HG02759 (cell line): ENCODE results near the gene AP5Z1.

ENCODE experiments used
- ATAC-seq: cut with Tn5 transposase; IDR thresholded peaks from one replicate; pipeline ENCODE4 v1.9.1; 2021; ENCODE audit warnings: mild to moderate bottlenecking, moderate library complexity; ENCODE audit not compliant: unreplicated experiment

AP5Z1 gene, protein sequence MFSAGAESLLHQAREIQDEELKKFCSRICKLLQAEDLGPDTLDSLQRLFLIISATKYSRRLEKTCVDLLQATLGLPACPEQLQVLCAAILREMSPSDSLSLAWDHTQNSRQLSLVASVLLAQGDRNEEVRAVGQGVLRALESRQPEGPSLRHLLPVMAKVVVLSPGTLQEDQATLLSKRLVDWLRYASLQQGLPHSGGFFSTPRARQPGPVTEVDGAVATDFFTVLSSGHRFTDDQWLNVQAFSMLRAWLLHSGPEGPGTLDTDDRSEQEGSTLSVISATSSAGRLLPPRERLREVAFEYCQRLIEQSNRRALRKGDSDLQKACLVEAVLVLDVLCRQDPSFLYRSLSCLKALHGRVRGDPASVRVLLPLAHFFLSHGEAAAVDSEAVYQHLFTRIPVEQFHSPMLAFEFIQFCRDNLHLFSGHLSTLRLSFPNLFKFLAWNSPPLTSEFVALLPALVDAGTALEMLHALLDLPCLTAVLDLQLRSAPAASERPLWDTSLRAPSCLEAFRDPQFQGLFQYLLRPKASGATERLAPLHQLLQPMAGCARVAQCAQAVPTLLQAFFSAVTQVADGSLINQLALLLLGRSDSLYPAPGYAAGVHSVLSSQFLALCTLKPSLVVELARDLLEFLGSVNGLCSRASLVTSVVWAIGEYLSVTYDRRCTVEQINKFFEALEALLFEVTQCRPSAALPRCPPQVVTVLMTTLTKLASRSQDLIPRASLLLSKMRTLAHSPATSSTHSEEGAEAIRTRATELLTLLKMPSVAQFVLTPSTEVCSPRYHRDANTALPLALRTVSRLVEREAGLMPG

DNA sequence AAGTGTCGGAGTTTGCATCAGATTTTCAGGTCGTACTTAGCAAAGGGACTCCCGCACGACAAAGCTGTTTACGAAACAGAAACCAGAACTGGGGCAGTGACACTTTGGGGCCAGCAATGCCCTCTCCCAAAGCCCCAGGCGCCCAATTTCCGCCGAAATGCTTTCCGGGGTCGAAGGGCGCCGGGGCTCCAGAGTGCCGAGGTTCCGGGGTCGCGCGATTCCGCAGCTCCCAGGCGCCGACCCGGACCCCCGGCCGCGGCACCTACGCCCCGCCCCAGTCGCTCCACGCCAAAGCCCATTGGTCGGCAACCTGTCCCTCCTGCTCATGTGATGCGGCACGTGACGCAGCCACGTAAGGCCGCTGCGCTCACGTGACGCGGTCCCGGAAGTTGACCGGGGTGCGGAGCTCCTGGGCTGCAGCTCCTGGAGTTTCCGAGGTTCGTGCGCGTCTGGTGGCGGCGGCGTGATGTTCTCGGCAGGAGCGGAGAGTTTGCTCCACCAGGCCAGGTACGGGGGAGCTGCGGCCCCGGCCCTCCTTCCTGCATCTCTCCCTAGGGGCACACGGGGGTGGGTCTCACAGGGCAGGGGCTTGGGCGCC, at the start of gene AP5Z1:
Gene AP5Z1, plus strand, starts transcription at position 374 of the 598 bp plus-strand sequence. Its CDS starts 93 bp downstream, at position 467.
- peak; percentile 95 for ATAC-seq

- no peak for ATAC-seq
Measured at GRCh38 chr7:4725850-4726450, 49.5 kb upstream of the AP5Z1 start.

- ATAC-seq = no peak
Measured at GRCh38 chr7:4726566-4726965, 48.9 kb upstream of the AP5Z1 start.

DNA sequence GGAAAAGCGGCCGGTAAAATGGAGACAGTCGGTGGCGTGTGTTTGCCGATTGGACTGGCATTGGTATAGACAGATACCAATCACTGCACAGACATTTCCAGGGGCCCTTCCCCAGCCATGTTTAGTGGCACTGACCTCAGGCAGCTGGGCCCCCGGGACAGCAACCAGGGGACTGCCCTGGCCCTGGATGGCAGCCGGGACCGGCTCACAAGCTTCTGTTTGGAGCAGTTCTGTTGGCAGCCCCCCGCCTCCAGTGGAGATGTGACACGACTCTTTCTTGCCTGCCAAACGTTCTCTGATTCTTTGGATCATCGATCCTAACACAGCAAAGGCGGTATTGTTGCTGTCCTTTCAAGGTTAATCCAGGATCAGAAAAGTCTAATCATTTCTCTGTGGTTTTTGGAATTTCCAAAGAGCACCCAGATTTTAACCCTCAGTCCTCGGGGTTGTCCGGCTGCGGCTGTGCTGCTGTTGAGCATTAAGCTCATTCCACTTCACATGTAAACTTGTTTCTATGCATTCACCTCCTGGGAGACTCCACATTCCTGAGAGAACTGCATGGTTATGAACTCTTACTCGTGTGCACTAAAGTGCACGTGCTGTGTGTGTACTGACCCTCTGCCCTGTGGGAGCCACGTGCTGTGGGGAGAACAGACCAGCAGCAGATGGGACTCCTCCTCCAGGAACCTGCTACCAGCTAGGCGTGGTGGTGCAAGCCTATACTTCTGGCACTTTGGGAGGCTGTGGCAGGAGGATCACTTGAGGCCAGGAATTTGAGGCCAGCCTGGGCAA, 47.3 kb upstream of the AP5Z1 start:
- no peak for ATAC-seq

DNA sequence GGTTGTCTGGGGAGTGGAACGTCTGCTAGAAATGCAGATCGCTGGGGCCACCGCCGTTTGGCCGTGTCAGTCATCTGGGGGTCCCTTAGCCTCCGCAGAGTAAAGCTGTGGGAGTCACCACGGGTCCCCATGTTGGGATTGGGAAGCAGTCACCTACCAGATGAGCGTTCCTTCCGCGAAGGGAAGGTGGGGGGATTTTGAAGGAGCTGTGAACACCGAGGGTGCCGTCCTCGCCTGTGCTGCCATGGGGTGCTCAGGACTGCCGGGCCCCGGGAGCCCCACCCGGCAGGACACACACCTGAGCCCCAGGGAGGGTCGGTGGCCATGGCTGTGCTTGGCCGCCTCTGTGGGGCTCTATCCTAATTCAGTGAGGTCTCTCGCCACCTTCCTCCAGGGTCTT, 46.2 kb upstream of the AP5Z1 start:
- ATAC-seq = no peak

DNA sequence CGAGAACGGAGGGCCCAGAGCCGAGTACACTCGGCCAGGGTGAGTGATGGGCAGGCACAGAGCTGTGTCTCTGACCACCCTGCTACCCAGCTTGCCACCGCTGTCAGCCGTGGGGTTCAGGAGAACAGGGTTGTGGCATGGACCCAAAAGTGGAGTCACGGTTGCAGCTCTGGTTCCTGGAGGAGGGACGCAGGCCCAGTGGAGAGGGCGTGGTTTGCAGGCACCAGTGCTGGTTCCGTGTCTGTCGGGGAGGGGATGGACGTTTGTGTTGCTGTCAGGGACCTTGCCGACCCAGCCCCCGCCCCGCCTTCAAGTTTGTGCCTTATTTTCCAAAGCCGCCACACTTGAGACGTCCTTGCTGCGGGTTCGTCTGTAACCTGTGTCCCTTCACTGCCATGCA, 45.1 kb upstream of the AP5Z1 start:
- ATAC-seq = no peak

DNA sequence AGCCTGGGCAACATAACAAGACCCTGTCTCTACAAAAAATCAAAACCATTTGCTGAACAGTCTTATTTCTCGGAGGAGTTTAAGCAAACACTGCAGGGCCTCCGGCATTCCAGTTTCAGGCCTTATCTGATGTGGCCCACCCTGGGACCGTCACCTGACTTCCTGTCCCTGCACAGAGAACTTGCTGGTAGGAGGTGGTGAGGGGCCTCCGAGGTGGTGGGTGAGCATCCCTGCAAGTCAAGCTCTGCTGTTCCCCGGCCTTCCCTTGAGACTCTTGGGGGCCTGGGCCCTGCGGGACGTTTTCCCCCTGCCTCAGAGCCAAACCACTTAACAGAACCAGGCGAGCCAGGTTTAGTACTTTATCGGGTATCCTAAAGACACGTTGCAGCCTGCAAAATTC, 44.5 kb upstream of the AP5Z1 start:
- ATAC-seq = no peak

GRCh38 chr7:4731803-4732202, 43.6 kb upstream of the AP5Z1 start:
- ATAC-seq = no peak

DNA sequence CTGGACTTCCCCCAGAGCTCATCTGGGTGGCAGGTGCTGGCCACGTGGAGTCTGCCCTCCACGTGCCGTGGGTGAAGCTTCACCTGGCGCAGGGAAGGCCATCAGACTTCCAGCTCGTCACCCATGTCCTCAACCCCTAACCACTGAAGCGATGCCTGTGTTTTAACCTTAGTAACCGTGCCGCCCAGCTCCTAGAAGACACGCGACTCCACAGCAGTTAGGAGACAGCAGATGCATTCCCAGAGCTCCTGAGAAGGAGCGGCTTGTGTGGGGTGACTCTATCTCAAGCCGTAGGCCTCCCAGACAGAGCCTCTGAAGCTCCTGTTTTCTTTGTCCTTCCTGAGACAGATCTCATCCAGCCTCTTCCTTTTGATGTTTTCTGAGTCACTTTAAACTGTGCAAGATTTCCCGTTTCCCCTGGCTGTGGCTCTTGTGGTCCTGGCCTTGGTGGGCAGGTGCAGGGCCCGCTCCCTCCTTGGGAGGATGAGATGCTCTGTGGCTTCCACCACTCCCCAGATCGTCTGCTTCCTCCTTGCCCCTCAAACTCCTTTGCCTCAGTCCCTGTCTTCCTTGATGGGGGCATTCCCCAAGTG, 41.4 kb upstream of the AP5Z1 start:
- no peak for ATAC-seq

- no peak for ATAC-seq
Measured at GRCh38 chr7:4734587-4735345, 40.7 kb upstream of the AP5Z1 start.

- ATAC-seq = no peak
Measured at GRCh38 chr7:4737300-4737699, 38.1 kb upstream of the AP5Z1 start.

DNA sequence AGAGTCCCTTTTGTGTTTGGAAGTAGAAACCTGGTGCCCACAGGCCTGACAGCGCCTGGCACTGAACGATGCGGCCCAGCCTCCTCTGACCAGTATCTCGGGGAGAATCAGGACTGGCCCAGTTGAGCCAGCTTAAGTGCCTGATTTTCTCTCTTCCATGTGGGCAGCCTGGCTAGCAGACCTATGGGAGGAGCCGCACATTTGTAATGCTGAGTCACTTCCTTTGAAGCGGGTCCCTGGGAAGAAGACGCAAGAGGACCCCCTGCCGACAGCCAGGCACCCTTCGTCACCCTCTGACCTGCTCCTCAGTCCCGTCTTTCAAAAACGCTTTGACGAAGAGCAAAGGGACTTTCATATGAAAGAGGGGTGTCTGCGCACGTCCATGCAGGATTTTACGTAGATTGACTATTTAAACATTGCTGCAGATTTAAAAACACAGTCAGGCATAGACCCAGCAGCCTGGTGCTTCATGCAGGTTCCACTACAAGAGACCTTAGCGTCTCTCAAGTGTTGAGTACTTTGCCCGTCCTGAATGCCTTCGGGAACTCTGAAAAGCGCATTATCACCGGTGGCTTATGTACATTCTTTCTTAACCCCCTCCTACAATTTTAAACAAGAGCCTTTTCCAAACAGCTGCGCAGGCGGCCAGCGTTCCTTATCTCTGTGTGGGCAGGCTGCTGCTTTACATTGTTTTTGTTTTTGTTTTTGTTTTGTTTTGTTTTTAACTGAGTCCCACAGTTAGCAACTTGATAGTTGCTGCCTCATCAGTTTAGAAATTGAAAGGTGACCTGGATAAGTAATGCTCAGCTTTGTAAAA, 36.5 kb upstream of the AP5Z1 start:
- ATAC-seq = no peak

- no peak for ATAC-seq
Measured at GRCh38 chr7:4739528-4739992, 35.9 kb upstream of the AP5Z1 start.

- ATAC-seq = no peak
Measured at GRCh38 chr7:4740796-4741195, 34.6 kb upstream of the AP5Z1 start.

DNA sequence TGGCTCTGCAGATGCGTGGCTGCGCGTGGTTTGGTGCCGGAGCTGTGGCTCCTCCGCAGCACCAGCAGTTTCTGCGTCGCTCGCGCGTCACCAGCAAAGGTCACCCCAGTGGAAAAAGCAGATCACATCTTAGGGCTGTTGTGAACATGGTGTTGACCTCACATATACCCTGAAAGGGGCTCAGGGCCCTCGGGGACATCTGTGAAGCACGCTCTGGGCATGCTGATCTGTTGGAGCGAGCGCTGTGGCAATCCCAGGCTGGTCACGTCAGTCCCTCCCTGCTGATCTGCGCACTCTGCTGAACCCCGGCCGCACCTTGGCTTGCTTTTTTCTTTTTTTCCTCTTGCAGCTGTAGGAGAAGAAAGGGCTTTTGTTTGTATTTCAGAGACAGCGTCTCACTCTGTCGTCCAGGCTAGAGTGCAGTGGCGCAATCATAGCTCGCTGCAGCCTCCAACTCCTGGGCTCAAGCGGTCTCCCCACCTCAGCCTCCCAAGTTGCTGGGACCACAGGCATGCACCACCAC, 33.3 kb upstream of the AP5Z1 start:
- ATAC-seq = no peak

GRCh38 chr7:4742852-4743251, 32.6 kb upstream of the AP5Z1 start:
- no peak for ATAC-seq

GRCh38 chr7:4744391-4745264, 30.8 kb upstream of the AP5Z1 start:
- ATAC-seq = peak; percentile 80
